ENCODE data around the gene RNF186.
"Not testable (repeated sequence)": the region's sequence is repeated elsewhere in the genome, so short reads cannot be mapped to it uniquely, and the experiment has no call there.

Gene RNF186

GRCh38 chr1:19814681-19815503 is at the start of gene RNF186:
RNF186 (minus strand) TSS chr1:19815283; CDS start chr1:19815101, 182 bp downstream.
- DNase-seq = no peak

- DNase-seq = no peak
These were observed 49.6 kb upstream of the RNF186 start for GRCh38 chr1:19864570-19865160.

GRCh38 chr1:19862944-19863343 is 47.9 kb upstream of the RNF186 start:
- DNase-seq = no peak

- DNase-seq = no peak
These were observed 46.9 kb upstream of the RNF186 start for GRCh38 chr1:19861842-19862530.

GRCh38 chr1:19861034-19861433 is 46.0 kb upstream of the RNF186 start:
- no peak for DNase-seq

- no peak for DNase-seq
These were observed 45.3 kb upstream of the RNF186 start for GRCh38 chr1:19860418-19860817.

GRCh38 chr1:19859876-19860275 is 44.8 kb upstream of the RNF186 start:
- no peak for DNase-seq

- DNase-seq = no peak
These were observed 43.8 kb upstream of the RNF186 start for GRCh38 chr1:19858893-19859292.

GRCh38 chr1:19854866-19855265 is 39.8 kb upstream of the RNF186 start:
- no peak for DNase-seq

GRCh38 chr1:19852036-19852435 is 37.0 kb upstream of the RNF186 start:
- DNase-seq = no peak

- DNase-seq = no peak
These were observed 35.1 kb upstream of the RNF186 start for GRCh38 chr1:19850214-19850613.

- DNase-seq = not testable (repeated sequence)
These were observed 34.2 kb upstream of the RNF186 start for GRCh38 chr1:19849307-19849706.

GRCh38 chr1:19847334-19847733 is 32.3 kb upstream of the RNF186 start:
- not testable (repeated sequence) for DNase-seq

- DNase-seq = no peak
These were observed 31.3 kb upstream of the RNF186 start for GRCh38 chr1:19846338-19846737.

- no peak for DNase-seq
These were observed 30.5 kb upstream of the RNF186 start for GRCh38 chr1:19845555-19845954.

GRCh38 chr1:19844731-19845495 is 29.8 kb upstream of the RNF186 start:
- DNase-seq = no peak

GRCh38 chr1:19840228-19840627 is 25.1 kb upstream of the RNF186 start:
- DNase-seq = no peak

- no peak for DNase-seq
These were observed 22.8 kb upstream of the RNF186 start for GRCh38 chr1:19837866-19838265.

GRCh38 chr1:19835578-19835977 is 20.5 kb upstream of the RNF186 start:
- DNase-seq = no peak

- no peak for DNase-seq
These were observed 16.4 kb upstream of the RNF186 start for GRCh38 chr1:19831441-19831840.

- DNase-seq = no peak
These were observed 13.5 kb upstream of the RNF186 start for GRCh38 chr1:19828546-19828945.

GRCh38 chr1:19825298-19825697 is 10.2 kb upstream of the RNF186 start:
- no peak for DNase-seq

GRCh38 chr1:19824541-19824940 is 9.5 kb upstream of the RNF186 start:
- no peak for DNase-seq
